Measurements from ENCODE around the gene CLDND2. TPM values are rescaled to one million over a fixed set of nuclear protein-coding genes. Genes with fewer than 3 reads are reported as not detected.

Gene CLDND2
- total and polyA plus RNA-seq, 2 donors from 2014 or later, result 1.1 to 6.9 TPM

DNA sequence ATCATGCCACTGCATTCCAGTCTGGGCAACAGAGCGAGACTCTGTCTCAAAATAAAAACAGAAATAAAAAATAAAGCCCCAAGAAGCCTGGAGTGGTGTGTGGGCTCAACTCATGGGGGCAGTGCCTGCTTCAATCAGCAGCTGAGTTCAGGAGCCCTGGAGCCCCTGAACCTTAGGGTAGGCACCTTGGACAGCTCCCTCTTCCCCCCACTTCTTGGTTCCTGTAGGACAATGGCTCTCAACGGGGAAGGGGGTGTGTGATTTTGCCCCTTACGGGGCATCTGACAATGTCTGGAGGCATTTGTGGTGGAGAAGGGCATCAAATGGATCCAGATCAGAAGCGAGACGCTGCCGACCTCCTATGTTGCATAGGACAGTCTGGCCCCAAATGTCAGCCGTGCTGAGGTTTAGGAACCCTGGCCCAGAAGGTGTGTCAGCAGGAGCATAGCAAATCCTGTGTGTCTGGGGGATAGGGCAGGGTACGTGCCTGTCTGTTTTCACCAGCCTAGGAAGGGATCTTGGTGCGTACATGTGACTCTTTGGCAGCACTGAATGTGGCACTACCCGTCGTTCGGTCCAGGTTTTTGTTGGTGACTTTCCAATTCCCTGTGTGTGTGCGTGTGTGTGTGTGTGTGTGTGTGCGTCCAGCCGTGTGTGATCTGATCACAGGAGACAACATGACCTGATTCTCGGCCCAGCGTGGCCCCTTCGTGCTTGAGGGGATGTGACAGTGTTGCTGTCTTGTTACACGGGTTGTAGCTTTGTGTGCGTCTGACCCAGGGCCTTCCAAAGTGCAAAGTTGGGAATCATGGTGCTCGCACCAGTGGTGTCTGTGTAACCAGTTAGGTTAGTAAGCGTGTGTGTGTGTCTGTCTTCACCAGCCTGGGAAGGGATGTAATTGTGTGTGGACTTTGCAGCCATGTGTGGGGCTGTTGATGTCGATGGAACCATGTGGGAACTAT lies 49.8 kb downstream of the CLDND2 start:
- Histone ChIP-seq H3K9ac (ENCODE audit: low read length in 3 of 3) (no peak overlapping the region), H3K27me3 (ENCODE audit: control insufficient read depth, insufficient read depth, low read length) (no peaks in the 10 kb centered on the region), H3K27ac (ENCODE audit: low read depth in 2 of 2, low read length in 2 of 2) (no peak overlapping the region), H3K4me3 (ENCODE audit: low read length in 3 of 3) (no peak overlapping the region), H3K9me3 (ENCODE audit: control insufficient read depth in 2 of 3, insufficient read depth in 1 of 3, low read length in 3 of 3) (peaks cover 0 to 4% (median 0%) of the 10 kb centered on the region in 3 donors), H3K36me3 (ENCODE audit: control insufficient read depth in 2 of 3, insufficient read depth in 3 of 3, low read length in 3 of 3) (no peaks in the 10 kb centered on the region), H3K4me1 (ENCODE audit: control insufficient read depth in 2 of 3, insufficient read depth in 2 of 3, low read depth in 1 of 3, low read length in 3 of 3) (peaks cover 0 to 7% (median 3%) of the 10 kb centered on the region in 3 donors)
- no peak for DNase-seq
- intact Hi-C loops (cut with DNase I), result no loop called here
- FAIRE-seq, result no peak
- TF ChIP-seq, protein P1, sequence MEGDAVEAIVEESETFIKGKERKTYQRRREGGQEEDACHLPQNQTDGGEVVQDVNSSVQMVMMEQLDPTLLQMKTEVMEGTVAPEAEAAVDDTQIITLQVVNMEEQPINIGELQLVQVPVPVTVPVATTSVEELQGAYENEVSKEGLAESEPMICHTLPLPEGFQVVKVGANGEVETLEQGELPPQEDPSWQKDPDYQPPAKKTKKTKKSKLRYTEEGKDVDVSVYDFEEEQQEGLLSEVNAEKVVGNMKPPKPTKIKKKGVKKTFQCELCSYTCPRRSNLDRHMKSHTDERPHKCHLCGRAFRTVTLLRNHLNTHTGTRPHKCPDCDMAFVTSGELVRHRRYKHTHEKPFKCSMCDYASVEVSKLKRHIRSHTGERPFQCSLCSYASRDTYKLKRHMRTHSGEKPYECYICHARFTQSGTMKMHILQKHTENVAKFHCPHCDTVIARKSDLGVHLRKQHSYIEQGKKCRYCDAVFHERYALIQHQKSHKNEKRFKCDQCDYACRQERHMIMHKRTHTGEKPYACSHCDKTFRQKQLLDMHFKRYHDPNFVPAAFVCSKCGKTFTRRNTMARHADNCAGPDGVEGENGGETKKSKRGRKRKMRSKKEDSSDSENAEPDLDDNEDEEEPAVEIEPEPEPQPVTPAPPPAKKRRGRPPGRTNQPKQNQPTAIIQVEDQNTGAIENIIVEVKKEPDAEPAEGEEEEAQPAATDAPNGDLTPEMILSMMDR (IDR thresholded peaks at IDR 0.05; ENCODE audit: borderline replicate concordance, extremely low read depth, insufficient read depth), result no peak

DNA sequence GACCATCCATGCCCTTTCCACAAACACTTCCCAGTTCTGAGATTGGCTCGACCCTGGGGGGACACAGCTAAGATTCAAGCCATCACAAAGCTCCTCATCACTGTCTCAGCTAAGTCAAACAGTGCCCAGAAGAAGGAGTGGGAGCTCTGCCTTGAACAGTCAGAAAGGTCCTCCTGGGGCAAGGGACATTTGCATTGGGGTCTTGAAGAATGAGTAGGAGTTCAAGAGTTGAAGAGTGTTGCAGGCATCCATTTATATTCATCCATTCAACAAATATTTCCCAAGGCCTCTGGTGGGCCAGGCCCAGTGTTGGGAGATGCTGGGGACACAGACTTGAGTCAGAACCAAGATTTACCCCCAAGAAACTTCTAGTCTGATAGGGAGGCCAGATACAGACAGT lies 50.8 kb downstream of the CLDND2 start:
- intact Hi-C loops (cut with DNase I), result no loop called here
- Histone ChIP-seq H3K27me3 (ENCODE audit: control insufficient read depth, insufficient read depth, low read length) (peaks cover 3% of the 10 kb centered on the region), H3K36me3 (ENCODE audit: control insufficient read depth in 2 of 3, insufficient read depth in 3 of 3, low read length in 3 of 3) (no peaks in the 10 kb centered on the region), H3K4me1 (ENCODE audit: control insufficient read depth in 2 of 3, insufficient read depth in 2 of 3, low read depth in 1 of 3, low read length in 3 of 3) (peaks cover 0 to 7% (median 3%) of the 10 kb centered on the region in 3 donors), H3K9me3 (ENCODE audit: control insufficient read depth in 2 of 3, insufficient read depth in 1 of 3, low read length in 3 of 3) (peaks cover 0 to 4% (median 0%) of the 10 kb centered on the region in 3 donors), H3K4me3 (ENCODE audit: low read length in 3 of 3) (no peak overlapping the region), H3K9ac (ENCODE audit: low read length in 3 of 3) (no peak overlapping the region), H3K27ac (ENCODE audit: low read depth in 2 of 2, low read length in 2 of 2) (no peak overlapping the region)
- TF ChIP-seq, protein P1 (IDR thresholded peaks at IDR 0.05; ENCODE audit: borderline replicate concordance, extremely low read depth, insufficient read depth), result no peak
- DNase-seq, result no peak
- FAIRE-seq, result no peak

DNA sequence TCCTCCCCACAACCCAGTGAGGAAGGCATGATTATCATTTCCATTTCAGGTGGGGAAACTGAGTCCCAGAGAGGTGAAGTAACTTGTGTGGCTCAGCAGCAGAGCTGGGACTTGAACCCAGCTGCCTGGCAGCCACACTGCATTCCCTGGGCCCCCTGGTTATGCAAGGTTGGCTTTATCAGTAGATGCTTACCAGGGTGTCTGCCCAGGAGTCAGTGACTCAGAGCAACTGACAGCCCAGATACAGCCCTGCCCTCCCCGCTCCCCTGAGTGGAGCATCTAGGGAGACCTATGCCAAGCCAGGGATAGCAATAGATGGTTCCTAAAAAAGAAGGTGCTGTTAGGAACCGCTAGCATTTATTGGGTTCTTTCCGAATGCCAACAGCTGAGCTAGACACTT lies 51.4 kb downstream of the CLDND2 start:
- H3K36me3 ChIP-seq (ENCODE audit: control insufficient read depth in 2 of 3, insufficient read depth in 3 of 3, low read length in 3 of 3), result no peaks in the 10 kb centered on the region
- H3K9ac ChIP-seq (ENCODE audit: low read length in 3 of 3), result no peak overlapping the region
- H3K27ac ChIP-seq (ENCODE audit: low read depth in 2 of 2, low read length in 2 of 2), result no peak overlapping the region
- intact Hi-C loops (cut with DNase I), result no loop called here
- H3K27me3 ChIP-seq (ENCODE audit: control insufficient read depth, insufficient read depth, low read length), result peaks cover 3% of the 10 kb centered on the region
- H3K4me3 ChIP-seq (ENCODE audit: low read length in 3 of 3), result no peak overlapping the region
- DNase-seq (no peak), FAIRE-seq (no peak)
- TF ChIP-seq, protein P1 (IDR thresholded peaks at IDR 0.05; ENCODE audit: borderline replicate concordance, extremely low read depth, insufficient read depth), result no peak
- peaks cover 0 to 4% (median 0%) of the 10 kb centered on the region in 3 donors for H3K9me3 ChIP-seq (ENCODE audit: control insufficient read depth in 2 of 3, insufficient read depth in 1 of 3, low read length in 3 of 3)
- peaks cover 0 to 7% (median 3%) of the 10 kb centered on the region in 3 donors for H3K4me1 ChIP-seq (ENCODE audit: control insufficient read depth in 2 of 3, insufficient read depth in 2 of 3, low read depth in 1 of 3, low read length in 3 of 3)

Other genes with a start within 250 kb of the CLDND2 start
- 8.1 TPM for gene SIGLEC9, start 244.1 kb downstream of the CLDND2 start, total RNA-seq
- gene SIGLEC9, start 244.1 kb downstream of the CLDND2 start, polyA plus RNA-seq (ENCODE audit: insufficient read depth, low read depth, low replicate concordance), result 1.6 TPM
- gene SIGLEC7, start 226.7 kb downstream of the CLDND2 start, total RNA-seq, result 4.0 TPM
- 1.2 TPM for gene SIGLEC7, start 226.7 kb downstream of the CLDND2 start, polyA plus RNA-seq (ENCODE audit: insufficient read depth, low read depth, low replicate concordance)
- 14.0 TPM for gene CD33, start 143.9 kb downstream of the CLDND2 start, total RNA-seq
- 2.6 TPM for gene CD33, start 143.9 kb downstream of the CLDND2 start, polyA plus RNA-seq (ENCODE audit: insufficient read depth, low read depth, low replicate concordance)
- not detected for gene SIGLECL1, start 117.9 kb downstream of the CLDND2 start, total RNA-seq
- not detected for gene SIGLECL1, start 117.9 kb downstream of the CLDND2 start, polyA plus RNA-seq (ENCODE audit: insufficient read depth, low read depth, low replicate concordance)
- not detected for gene IGLON5, start 57.4 kb downstream of the CLDND2 start, total RNA-seq
- 0.15 TPM for gene IGLON5, start 57.4 kb downstream of the CLDND2 start, polyA plus RNA-seq (ENCODE audit: insufficient read depth, low read depth, low replicate concordance)
- gene VSIG10L, start 26.9 kb downstream of the CLDND2 start, total RNA-seq, result 1.8 TPM
- gene VSIG10L, start 26.9 kb downstream of the CLDND2 start, polyA plus RNA-seq (ENCODE audit: insufficient read depth, low read depth, low replicate concordance), result 2.2 TPM
- gene ETFB, start 2.6 kb downstream of the CLDND2 start, total RNA-seq, result 76.8 TPM
- 620 TPM for gene ETFB, start 2.6 kb downstream of the CLDND2 start, polyA plus RNA-seq (ENCODE audit: insufficient read depth, low read depth, low replicate concordance)
- 7.9 TPM for gene NKG7, start 3.7 kb upstream of the CLDND2 start, total RNA-seq
- 3.5 TPM for gene NKG7, start 3.7 kb upstream of the CLDND2 start, polyA plus RNA-seq (ENCODE audit: insufficient read depth, low read depth, low replicate concordance)
- gene LIM2, start 19.0 kb upstream of the CLDND2 start, total RNA-seq, result not detected
- gene LIM2, start 19.0 kb upstream of the CLDND2 start, polyA plus RNA-seq (ENCODE audit: insufficient read depth, low read depth, low replicate concordance), result not detected
- not detected for gene C19orf84, start 21.6 kb upstream of the CLDND2 start, total RNA-seq
- not detected for gene C19orf84, start 21.6 kb upstream of the CLDND2 start, polyA plus RNA-seq (ENCODE audit: insufficient read depth, low read depth, low replicate concordance)
- 33.8 TPM for gene SIGLEC10, start 48.6 kb upstream of the CLDND2 start, total RNA-seq
- 0.34 TPM for gene SIGLEC10, start 48.6 kb upstream of the CLDND2 start, polyA plus RNA-seq (ENCODE audit: insufficient read depth, low read depth, low replicate concordance)
- 1.8 TPM for gene SIGLEC8, start 89.5 kb upstream of the CLDND2 start, total RNA-seq
- not detected for gene SIGLEC8, start 89.5 kb upstream of the CLDND2 start, polyA plus RNA-seq (ENCODE audit: insufficient read depth, low read depth, low replicate concordance)
- not detected for gene CEACAM18, start 109.5 kb upstream of the CLDND2 start, total RNA-seq
- gene CEACAM18, start 109.5 kb upstream of the CLDND2 start, polyA plus RNA-seq (ENCODE audit: insufficient read depth, low read depth, low replicate concordance), result not detected
- 0.66 TPM for gene SIGLEC12, start 132.8 kb upstream of the CLDND2 start, total RNA-seq
- gene SIGLEC12, start 132.8 kb upstream of the CLDND2 start, polyA plus RNA-seq (ENCODE audit: insufficient read depth, low read depth, low replicate concordance), result not detected
- gene SIGLEC6, start 162.7 kb upstream of the CLDND2 start, total RNA-seq, result 4.8 TPM
- not detected for gene SIGLEC6, start 162.7 kb upstream of the CLDND2 start, polyA plus RNA-seq (ENCODE audit: insufficient read depth, low read depth, low replicate concordance)
- gene ZNF175, start 202.3 kb upstream of the CLDND2 start, total RNA-seq, result 20.1 TPM
- gene ZNF175, start 202.3 kb upstream of the CLDND2 start, polyA plus RNA-seq (ENCODE audit: insufficient read depth, low read depth, low replicate concordance), result 3.3 TPM

All from kidney (tissue), 14 donors.